HL-60 (cell line): ENCODE measurements around the gene HEXD.

Source experiments
- POLR2AphosphoS5 ChIP-seq: IDR thresholded peaks from 2 replicates; pipeline ENCODE4 v1.6.1; 2012; ENCODE audit warnings: low read depth
- SPI1 ChIP-seq: IDR thresholded peaks from 2 replicates; pipeline ENCODE4 v1.6.1; 2012; ENCODE audit warnings: low read depth, mild to moderate bottlenecking, borderline replicate concordance
- TF ChIP-seq, protein P1 (sequence below): IDR thresholded peaks from one replicate; pipeline ENCODE4 v1.5.1; 2011; ENCODE audit warnings: low read length, control low read depth, inconsistent platforms; ENCODE audit not compliant: insufficient read depth
- TF ChIP-seq, protein P2 (sequence below): IDR thresholded peaks from 2 replicates; pipeline ENCODE4 v1.6.1; 2012; ENCODE audit warnings: low read depth; ENCODE audit not compliant: insufficient replicate concordance

DNA sequence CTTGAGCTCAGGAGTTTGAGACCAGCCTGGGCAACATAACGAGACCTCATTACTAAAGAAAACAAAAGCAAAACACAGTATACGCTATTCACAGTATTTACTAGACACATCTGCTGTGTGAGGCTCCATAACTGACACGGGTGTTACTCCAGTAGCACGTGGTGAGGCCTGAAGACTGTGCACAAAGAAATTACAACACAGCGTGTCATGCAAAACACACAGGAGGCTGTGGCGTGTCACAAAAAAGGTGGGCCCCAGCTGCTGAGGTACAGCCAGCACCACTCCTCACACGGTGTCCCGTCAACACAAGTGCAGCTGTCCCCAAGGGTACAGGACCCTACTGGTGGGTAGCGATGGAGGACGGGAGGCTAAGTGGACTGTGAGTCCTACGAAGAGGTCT, 29.7 kb downstream of the HEXD start:
- no peak for TF ChIP-seq POLR2AphosphoS5
- TF ChIP-seq, protein P1, sequence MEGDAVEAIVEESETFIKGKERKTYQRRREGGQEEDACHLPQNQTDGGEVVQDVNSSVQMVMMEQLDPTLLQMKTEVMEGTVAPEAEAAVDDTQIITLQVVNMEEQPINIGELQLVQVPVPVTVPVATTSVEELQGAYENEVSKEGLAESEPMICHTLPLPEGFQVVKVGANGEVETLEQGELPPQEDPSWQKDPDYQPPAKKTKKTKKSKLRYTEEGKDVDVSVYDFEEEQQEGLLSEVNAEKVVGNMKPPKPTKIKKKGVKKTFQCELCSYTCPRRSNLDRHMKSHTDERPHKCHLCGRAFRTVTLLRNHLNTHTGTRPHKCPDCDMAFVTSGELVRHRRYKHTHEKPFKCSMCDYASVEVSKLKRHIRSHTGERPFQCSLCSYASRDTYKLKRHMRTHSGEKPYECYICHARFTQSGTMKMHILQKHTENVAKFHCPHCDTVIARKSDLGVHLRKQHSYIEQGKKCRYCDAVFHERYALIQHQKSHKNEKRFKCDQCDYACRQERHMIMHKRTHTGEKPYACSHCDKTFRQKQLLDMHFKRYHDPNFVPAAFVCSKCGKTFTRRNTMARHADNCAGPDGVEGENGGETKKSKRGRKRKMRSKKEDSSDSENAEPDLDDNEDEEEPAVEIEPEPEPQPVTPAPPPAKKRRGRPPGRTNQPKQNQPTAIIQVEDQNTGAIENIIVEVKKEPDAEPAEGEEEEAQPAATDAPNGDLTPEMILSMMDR: no peak
- no peak for TF ChIP-seq SPI1
- TF ChIP-seq, protein P2, sequence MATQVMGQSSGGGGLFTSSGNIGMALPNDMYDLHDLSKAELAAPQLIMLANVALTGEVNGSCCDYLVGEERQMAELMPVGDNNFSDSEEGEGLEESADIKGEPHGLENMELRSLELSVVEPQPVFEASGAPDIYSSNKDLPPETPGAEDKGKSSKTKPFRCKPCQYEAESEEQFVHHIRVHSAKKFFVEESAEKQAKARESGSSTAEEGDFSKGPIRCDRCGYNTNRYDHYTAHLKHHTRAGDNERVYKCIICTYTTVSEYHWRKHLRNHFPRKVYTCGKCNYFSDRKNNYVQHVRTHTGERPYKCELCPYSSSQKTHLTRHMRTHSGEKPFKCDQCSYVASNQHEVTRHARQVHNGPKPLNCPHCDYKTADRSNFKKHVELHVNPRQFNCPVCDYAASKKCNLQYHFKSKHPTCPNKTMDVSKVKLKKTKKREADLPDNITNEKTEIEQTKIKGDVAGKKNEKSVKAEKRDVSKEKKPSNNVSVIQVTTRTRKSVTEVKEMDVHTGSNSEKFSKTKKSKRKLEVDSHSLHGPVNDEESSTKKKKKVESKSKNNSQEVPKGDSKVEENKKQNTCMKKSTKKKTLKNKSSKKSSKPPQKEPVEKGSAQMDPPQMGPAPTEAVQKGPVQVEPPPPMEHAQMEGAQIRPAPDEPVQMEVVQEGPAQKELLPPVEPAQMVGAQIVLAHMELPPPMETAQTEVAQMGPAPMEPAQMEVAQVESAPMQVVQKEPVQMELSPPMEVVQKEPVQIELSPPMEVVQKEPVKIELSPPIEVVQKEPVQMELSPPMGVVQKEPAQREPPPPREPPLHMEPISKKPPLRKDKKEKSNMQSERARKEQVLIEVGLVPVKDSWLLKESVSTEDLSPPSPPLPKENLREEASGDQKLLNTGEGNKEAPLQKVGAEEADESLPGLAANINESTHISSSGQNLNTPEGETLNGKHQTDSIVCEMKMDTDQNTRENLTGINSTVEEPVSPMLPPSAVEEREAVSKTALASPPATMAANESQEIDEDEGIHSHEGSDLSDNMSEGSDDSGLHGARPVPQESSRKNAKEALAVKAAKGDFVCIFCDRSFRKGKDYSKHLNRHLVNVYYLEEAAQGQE: no peak
